ENCODE results near the gene PLEKHA4.
"Not testable (repeated sequence)": the region's sequence is repeated elsewhere in the genome, so short reads cannot be mapped to it uniquely, and the experiment has no call there.

The PLEKHA4 gene

DNA sequence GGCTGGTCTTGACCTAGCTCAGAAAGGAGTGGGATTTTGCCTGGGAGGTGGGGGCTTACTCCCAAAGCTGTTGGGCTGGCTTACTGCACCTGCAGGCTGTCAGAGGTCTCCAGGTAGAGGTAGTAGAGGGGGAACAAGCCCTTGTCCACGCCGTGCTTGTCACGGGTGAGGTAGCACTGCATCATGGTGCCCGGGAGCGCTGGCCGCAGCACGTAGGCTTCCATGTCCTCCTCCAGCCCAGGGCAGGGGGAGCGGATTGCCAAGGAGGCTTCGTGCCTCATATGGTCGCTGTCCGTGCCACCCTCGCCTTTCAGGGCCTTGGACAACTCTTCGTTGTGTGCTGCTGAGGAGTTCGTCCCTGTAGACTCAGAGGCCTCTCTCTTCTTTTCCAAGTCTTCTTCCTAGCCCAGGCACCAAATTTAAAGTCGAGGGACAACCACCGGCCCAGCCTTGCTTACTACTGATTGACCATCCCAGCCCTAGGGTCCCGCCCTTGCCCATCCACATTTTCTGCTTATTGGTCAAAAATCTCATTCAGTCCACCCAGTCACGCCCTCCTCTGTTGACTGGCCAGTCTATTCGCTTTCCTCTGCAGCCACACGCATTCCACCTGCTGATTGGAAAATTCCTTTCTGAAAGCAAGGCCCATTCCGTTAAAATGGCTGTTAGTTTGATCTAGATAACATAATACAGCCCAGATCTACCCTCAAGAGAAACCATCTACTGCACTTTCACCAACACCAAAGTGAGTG is 19.6 kb upstream of the PLEKHA4 start:
- no peak for DNase-seq (ENCODE audit: low read depth in 2 of 2)

DNA sequence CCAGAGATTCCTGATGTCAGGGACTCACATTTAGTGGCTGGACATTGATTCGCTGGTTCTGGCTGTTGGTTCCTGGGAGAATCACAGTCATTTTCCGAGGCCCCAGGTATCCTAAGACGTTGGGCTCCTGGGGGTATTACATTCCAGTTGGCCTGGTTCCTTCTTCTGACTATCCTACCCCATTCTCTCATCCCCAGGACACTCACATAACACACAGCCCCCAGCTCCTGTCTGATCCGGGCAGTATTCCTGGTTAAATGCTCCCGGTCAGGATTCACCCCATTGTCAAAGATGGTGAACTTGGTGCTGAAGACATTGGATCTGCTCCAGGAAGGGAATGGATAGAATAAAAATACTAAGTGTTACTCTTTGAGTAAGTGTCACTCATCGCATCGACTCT is 15.3 kb upstream of the PLEKHA4 start:
- no peak for DNase-seq (ENCODE audit: low read depth in 2 of 2)

DNA sequence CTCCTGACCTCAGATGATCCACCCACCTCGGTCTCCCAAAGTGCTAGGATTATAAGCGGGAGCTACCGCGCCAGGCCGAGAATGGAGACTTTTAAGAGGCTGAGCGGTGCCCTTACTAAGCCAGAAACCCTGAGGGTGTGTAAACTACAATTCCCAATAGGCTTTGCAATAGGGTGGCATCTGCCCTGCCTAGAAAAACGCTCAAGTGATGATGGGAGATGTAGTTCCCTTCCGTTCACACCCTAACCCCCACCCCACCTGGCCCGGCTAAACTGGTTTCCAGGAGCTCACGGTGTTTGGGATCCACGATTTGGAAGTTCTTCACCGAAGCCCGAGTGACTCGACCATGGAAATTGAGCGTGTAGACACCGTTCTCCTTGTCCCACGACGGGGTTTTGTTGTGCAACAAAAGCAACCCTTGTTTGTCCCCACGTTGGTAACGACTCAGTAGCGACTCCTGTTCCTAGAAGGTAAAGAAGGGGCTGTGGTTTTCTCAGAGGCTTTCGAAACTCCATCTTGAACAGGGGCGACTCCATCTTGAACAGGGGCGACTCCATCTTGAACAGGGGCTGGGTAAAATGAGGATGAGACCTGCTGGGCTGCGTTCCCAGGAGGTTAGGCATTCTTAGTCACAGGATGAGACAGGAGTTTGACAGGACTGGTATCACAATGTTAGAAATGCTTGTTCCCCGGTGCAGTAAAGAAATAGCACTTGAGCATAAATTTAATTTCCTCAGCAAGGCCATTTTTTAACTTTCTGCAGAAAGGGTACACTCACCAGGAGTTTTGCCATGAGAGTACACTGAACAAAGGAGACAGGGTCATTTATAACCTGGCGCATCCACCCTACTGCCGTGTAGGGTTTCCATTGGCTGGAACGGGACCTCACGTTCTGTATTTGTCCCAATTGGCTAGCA is 13.6 kb upstream of the PLEKHA4 start:
- no peak for DNase-seq (ENCODE audit: low read depth in 2 of 2)

DNA sequence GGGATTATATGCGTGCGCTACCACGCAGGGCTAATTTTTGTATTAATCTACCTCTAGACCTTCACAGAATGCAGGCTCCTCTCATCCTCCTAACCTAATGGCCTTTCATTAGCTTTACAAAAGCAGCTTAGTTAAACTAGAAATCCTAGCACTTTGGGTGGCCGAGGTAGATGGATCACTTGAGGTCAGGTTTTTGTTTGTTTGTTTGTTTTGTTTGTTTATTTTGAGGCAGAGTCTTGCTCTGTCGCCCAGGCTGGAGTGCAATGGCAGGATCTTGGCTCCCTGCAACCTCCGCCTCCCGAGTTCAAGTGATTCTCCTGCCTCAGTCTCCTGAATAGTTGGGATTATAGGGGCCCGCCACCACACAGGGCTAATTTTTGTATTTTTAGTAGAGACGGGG is 11.3 kb upstream of the PLEKHA4 start:
- DNase-seq (ENCODE audit: low read depth in 2 of 2): not testable (repeated sequence)

GRCh38 chr19:48879025-48879637 is 10.7 kb upstream of the PLEKHA4 start:
- DNase-seq (ENCODE audit: low read depth in 2 of 2): no peak

- no peak for DNase-seq (ENCODE audit: low read depth in 2 of 2)
These were observed 10.0 kb upstream of the PLEKHA4 start for GRCh38 chr19:48878196-48879024.

DNA sequence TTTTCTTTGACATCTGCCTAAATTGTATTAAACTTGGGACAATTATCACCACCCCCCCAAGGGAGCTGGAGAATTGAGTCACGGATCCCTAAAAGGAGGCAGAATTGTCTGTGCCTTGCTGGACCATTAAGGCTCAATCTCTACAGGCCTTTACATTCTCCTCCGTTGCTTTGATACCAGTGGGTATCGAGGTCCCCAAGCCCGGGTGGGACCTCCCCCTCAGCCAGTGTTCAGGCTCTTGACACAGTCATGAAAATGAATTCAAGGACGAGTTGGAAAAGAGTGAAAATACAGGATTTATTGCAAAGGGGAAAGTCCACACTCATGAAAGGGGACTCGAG is 9.4 kb upstream of the PLEKHA4 start:
- no peak for DNase-seq (ENCODE audit: low read depth in 2 of 2)

DNA sequence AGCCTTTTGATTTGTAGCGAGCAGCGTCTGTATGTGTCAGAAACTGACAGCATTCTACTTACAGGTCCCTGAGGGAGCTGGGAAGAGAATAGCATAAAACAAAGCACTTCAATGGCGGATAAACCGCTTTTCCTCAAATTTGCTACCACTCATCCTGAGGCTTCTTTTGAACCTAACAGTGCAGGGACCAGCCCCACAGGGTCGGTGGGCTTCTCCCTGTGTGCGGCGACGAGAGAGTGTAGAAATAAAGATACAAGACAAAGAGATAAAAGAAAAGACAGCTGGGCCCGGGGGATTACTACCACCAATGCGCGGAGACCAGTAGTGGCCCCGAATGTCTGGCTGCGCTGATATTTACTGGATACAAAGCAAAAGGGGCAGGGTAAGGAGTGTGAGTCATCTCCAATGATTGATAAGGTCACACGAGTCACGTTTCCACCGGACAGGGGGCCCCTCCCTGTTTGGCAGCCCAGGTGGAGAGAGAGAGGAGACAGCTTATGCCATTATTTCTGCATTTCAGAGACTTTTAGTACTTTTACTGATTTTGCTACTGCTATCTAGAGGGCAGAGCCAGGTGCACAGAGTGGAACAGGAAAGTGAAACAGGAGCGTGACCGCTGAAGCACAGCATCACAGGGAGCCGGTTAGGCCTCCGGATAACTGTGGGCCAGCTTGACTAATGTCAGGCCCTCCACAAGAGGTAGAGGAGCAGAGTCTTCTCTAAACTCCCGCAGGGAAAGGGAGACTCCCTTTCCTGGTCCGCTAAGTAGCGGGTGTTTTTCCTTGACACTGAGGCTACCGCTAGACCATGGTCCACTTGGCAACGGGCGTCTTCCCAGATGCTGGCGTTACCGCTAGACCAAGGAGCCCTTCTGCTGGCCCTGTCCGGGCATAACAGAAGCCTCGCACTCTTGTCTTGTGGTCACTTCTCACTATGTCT is 7.9 kb upstream of the PLEKHA4 start:
- DNase-seq (ENCODE audit: low read depth in 2 of 2): not testable (repeated sequence)

GRCh38 chr19:48874303-48875135 is 6.1 kb upstream of the PLEKHA4 start:
- DNase-seq (ENCODE audit: low read depth in 2 of 2): no peak

DNA sequence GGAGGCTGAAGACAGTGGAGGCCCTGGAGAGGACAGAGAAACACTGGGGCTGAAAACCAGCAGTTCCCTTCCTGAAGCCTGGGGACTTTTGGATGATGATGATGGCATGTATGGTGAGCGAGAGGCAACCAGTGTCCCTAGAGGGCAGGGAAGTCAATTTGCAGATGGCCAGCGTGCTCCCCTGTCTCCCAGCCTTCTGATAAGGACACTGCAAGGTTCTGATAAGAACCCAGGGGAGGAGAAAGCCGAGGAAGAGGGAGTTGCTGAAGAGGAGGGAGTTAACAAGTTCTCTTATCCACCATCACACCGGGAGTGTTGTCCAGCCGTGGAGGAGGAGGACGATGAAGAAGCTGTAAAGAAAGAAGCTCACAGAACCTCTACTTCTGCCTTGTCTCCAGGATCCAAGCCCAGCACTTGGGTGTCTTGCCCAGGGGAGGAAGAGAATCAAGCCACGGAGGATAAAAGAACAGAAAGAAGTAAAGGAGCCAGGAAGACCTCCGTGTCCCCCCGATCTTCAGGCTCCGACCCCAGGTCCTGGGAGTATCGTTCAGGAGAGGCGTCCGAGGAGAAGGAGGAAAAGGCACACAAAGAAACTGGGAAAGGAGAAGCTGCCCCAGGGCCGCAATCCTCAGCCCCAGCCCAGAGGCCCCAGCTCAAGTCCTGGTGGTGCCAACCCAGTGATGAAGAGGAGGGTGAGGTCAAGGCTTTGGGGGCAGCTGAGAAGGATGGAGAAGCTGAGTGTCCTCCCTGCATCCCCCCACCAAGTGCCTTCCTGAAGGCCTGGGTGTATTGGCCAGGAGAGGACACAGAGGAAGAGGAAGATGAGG is 5.3 kb upstream of the PLEKHA4 start:
- DNase-seq (ENCODE audit: low read depth in 2 of 2): no peak

GRCh38 chr19:48872884-48873475 is 4.6 kb upstream of the PLEKHA4 start:
- peak; percentile 43 to 66 for DNase-seq (ENCODE audit: low read depth in 2 of 2)

- DNase-seq (ENCODE audit: low read depth in 2 of 2): peak; percentile 96
These were observed 3.9 kb upstream of the PLEKHA4 start, which contains the start of gene PPP1R15A for GRCh38 chr19:48872182-48872883. TSS of gene PPP1R15A (plus strand) at chr19:48872421. CDS start at chr19:48873234, 813 bp downstream.

DNA sequence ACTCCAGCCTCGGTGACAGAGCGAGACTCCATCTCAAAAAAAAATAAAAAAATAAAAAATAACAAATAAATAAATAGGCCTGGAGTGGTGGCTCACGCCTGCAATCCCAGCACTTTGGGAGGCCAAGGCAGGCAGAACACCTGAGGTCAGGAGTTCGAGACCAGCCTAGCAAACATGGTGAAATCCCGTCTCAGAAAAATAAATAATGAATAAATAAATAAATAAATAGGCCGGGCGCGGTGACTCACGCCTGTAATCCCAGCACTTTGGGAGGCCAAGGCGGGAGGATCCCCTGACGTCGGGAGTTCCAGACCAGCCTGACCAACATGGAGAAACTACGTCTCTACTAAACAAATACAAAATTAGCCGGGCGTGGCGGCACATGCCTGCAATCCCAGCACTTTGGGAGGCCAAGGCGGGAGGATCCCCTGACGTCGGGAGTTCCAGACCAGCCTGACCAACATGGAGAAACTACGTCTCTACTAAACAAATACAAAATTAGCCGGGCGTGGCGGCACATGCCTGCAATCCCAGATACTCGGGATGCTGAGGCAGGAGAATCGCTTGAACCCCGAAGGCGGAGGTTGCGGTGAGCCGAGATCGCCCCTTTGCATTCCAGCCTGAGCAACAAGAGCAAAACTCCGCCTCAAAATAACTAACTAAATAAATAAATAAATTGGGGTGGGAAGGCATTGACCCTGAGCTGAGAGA is 3.2 kb upstream of the PLEKHA4 start:
- not testable (repeated sequence) for DNase-seq (ENCODE audit: low read depth in 2 of 2)

DNA sequence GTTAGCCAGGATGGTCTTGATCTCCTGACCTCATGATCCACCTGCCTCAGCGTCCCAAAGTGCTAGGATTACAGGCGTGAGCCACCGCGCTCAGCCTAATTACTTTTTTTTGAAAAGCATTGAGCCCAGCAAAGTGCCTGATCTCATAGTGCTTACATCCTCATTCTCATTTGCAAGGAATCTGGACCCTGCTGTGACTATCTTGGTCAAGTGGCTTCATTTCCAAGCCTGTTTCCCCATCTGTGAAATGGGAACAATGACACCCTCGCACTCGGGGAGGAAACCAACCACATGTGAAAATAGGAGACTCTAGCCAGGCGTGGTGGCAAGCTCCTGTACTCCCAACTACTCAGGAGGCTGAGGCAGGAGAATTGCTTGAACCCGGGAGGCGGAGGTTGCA is 1.6 kb upstream of the PLEKHA4 start:
- DNase-seq (ENCODE audit: low read depth in 2 of 2): no peak

- DNase-seq (ENCODE audit: low read depth in 2 of 2): no peak
These were observed 687 bp downstream of the PLEKHA4 start for GRCh38 chr19:48867746-48868113.

DNA sequence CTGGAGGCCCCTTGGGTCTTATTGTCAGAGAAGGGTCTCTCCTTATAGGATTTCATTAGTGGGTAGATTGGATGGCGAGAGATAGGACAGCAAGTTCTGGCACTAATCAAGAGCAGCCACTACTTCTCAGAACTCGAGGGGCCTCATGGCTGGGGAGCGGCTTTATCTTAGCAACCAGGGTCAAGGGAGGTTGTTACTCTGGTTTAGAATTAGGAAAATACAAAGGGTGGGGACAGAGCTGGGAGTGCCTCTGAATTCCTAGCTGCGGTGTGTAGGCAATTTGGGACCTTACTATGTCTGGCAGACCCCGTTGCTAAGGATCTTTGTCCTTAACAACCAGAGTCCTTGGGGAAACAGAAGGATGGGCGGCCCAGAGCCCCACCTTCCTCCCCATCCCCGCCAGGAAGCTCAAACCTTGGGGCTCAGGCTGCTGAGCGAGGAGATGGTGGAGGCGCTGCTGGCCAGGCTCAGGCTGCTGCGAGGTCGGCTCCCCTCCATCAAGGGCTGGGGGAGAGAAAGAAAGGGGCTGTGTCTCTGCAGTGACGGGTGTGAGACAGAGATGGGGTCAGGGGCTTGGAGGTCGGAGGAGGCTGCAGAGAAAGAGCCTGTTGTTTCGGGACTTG is 1.2 kb downstream of the PLEKHA4 start:
- DNase-seq (ENCODE audit: low read depth in 2 of 2): no peak

GRCh38 chr19:48866692-48867091 is 1.7 kb downstream of the PLEKHA4 start:
- DNase-seq (ENCODE audit: low read depth in 2 of 2): no peak

Measured in stimulated activated CD8-positive, alpha-beta memory T cell treated with anti-CD3 and anti-CD28 coated beads, Interleukin-15, amount 100 ng/mL, for 4 hours (primary cell).